Activated CD8-positive, alpha-beta T cell treated with anti-CD3 and anti-CD28 coated beads for 36 hours (primary cell): ENCODE measurements around the gene OAS2. TPM values are rescaled to one million over a fixed set of nuclear protein-coding genes. Genes with fewer than 3 reads are reported as not detected.

ENCODE experiments used
- ATAC-seq: fragments of 200-7000 bp; cut with Tn5 transposase; one replicate; pipeline ENCODE4 v1.10.0; 2021; ENCODE audit warnings: mild to moderate bottlenecking, moderate library complexity
- CTCF ChIA-PET: fragments of 350-600 bp; sonication (Branson Sonifier 250); formaldehyde crosslinking; loops from one replicate; lab custom pipeline; 2021; ENCODE audit warnings: antibody characterized with exemption; lab: Charles Lee
- POLR2A ChIA-PET: fragments of 350-600 bp; sonication (Branson Sonifier 250); formaldehyde crosslinking; loops from one replicate; lab custom pipeline; 2021; ENCODE audit warnings: antibody characterized with exemption; lab: Charles Lee
- DNase-seq: peaks from one replicate; pipeline ENCODE4 v3.0.0-alpha.2; 2020
- H3K27ac Mint-ChIP-seq: one replicate; pipeline ENCODE4 v1.8.0; 2021; ENCODE audit warnings: mild to moderate bottlenecking, mixed read lengths
- H3K27me3 Mint-ChIP-seq: one replicate; pipeline ENCODE4 v1.8.0; 2021; ENCODE audit warnings: mixed read lengths
- H3K36me3 Mint-ChIP-seq: one replicate; pipeline ENCODE4 v1.8.0; 2021; ENCODE audit warnings: low read depth, mixed read lengths
- H3K4me1 Mint-ChIP-seq: one replicate; pipeline ENCODE4 v1.8.0; 2021; ENCODE audit warnings: low read depth, mixed read lengths
- H3K4me3 Mint-ChIP-seq: one replicate; pipeline ENCODE4 v1.8.0; 2021; ENCODE audit warnings: mild to moderate bottlenecking, moderate library complexity, mixed read lengths
- H3K9me3 Mint-ChIP-seq: one replicate; pipeline ENCODE4 v1.8.0; 2021; ENCODE audit warnings: mixed read lengths
- CTCF ChIP-seq: fragments of 200-600 bp; IDR thresholded peaks from one replicate; pipeline ENCODE4 v1.8.0; 2022; ENCODE audit warnings: antibody characterized with exemption, mild to moderate bottlenecking
- intact Hi-C: fragments of 100-400 bp; cut with micrococcal nuclease; formaldehyde crosslinking; loops from one replicate; pipeline ENCODE4 v1.10.0; 2022
- total RNA-seq, 2 experiments: library from RNA; stranded (reverse); gene quantifications; one replicate each; pipeline ENCODE4 v1.2.3, GENCODE V29; 2021

Gene OAS2
- total RNA-seq, 2 experiments from 2014 or later = 95.7 to 104 TPM

GRCh38 chr12:113027726-113028125 is 49.4 kb downstream of the OAS2 start:
- H3K27ac Mint-ChIP-seq = no peak overlapping the region
- DNase-seq (no peak), ATAC-seq (no peak)
- intact Hi-C loops = no loop called here
- TF ChIP-seq CTCF = no peak
- POLR2A ChIA-PET = no interaction called here
- CTCF ChIA-PET = no interaction called here
- no peaks in the 10 kb centered on the region for H3K36me3 Mint-ChIP-seq
- H3K9me3 Mint-ChIP-seq = no peaks in the 10 kb centered on the region
- H3K27me3 Mint-ChIP-seq = peaks cover 5% of the 10 kb centered on the region
- peaks cover 9% of the 10 kb centered on the region for H3K4me1 Mint-ChIP-seq
- H3K4me3 Mint-ChIP-seq = no peak overlapping the region

- no peak overlapping the region for H3K27ac Mint-ChIP-seq
- TF ChIP-seq CTCF = peak; percentile 62
- DNase-seq = peak; percentile 4
- no peaks in the 10 kb centered on the region for H3K9me3 Mint-ChIP-seq
- peaks cover 4% of the 10 kb centered on the region for H3K27me3 Mint-ChIP-seq
- peaks cover 2% of the 10 kb centered on the region for H3K4me1 Mint-ChIP-seq
- peak; percentile 39 for ATAC-seq
- no peak overlapping the region for H3K4me3 Mint-ChIP-seq
- H3K36me3 Mint-ChIP-seq = no peaks in the 10 kb centered on the region
- CTCF ChIA-PET = interaction anchor here (1.0 to 2.9 kb wide), 6 partner anchors 18 to 142 kb away, joined by 3 to 13 read pairs (median 6); no protein-coding TSS in a partner anchor
- POLR2A ChIA-PET = no interaction called here
- intact Hi-C loops = loop anchor here (5.0 kb wide), 1 partner anchor 129 kb away; no protein-coding TSS in a partner anchor
Measured at GRCh38 chr12:113030875-113031525, 52.7 kb downstream of the OAS2 start.

GRCh38 chr12:113039911-113040445 is 61.7 kb downstream of the OAS2 start:
- Mint-ChIP-seq H3K36me3 (no peaks in the 10 kb centered on the region), H3K27me3 (peaks cover 4% of the 10 kb centered on the region), H3K4me1 (no peaks in the 10 kb centered on the region), H3K27ac (no peak overlapping the region), H3K9me3 (no peaks in the 10 kb centered on the region), H3K4me3 (no peak overlapping the region)
- intact Hi-C loops = no loop called here
- TF ChIP-seq CTCF = no peak
- ChIA-PET CTCF (interaction anchor here (1.3 to 2.2 kb wide), 2 partner anchors 9 to 59 kb away, joined by 3 to 8 read pairs; no protein-coding TSS in a partner anchor), POLR2A (no interaction called here)
- DNase-seq = no peak
- ATAC-seq = no peak

GRCh38 chr12:113040722-113041171 is 62.4 kb downstream of the OAS2 start:
- Mint-ChIP-seq H3K27me3 (peaks cover 4% of the 10 kb centered on the region), H3K4me1 (no peaks in the 10 kb centered on the region), H3K36me3 (no peaks in the 10 kb centered on the region), H3K4me3 (no peak overlapping the region), H3K27ac (no peak overlapping the region), H3K9me3 (no peaks in the 10 kb centered on the region)
- POLR2A ChIA-PET = no interaction called here
- intact Hi-C loops = no loop called here
- DNase-seq (no peak), ATAC-seq (no peak)
- CTCF ChIA-PET = interaction anchor here (1.0 to 2.2 kb wide), 3 partner anchors 8 to 58 kb away, joined by 3 to 8 read pairs (median 3); no protein-coding TSS in a partner anchor
- no peak for TF ChIP-seq CTCF

- DNase-seq (no peak), ATAC-seq (no peak)
- H3K4me1 Mint-ChIP-seq = no peaks in the 10 kb centered on the region
- no peak overlapping the region for H3K27ac Mint-ChIP-seq
- intact Hi-C loops = no loop called here
- H3K4me3 Mint-ChIP-seq = no peak overlapping the region
- H3K9me3 Mint-ChIP-seq = no peaks in the 10 kb centered on the region
- no peak for TF ChIP-seq CTCF
- H3K27me3 Mint-ChIP-seq = peaks cover 4% of the 10 kb centered on the region
- H3K36me3 Mint-ChIP-seq = no peaks in the 10 kb centered on the region
- POLR2A ChIA-PET = no interaction called here
- CTCF ChIA-PET = no interaction called here
Measured at GRCh38 chr12:113041560-113041959, 63.2 kb downstream of the OAS2 start.
